ENCODE results near the gene ZBTB48.
"Not testable (repeated sequence)": the region's sequence is repeated elsewhere in the genome, so short reads cannot be mapped to it uniquely, and the experiment has no call there.

Gene ZBTB48

GRCh38 chr1:6579374-6580118, at the start of gene ZBTB48:
ZBTB48 (plus strand) TSS chr1:6579994; CDS start chr1:6580610, 616 bp downstream.
- DNase-seq, result peak; percentile 93

- no peak for DNase-seq
Observed at GRCh38 chr1:6530504-6531160, 49.2 kb upstream of the ZBTB48 start.

GRCh38 chr1:6531996-6532395, 47.8 kb upstream of the ZBTB48 start:
- DNase-seq, result no peak

DNA sequence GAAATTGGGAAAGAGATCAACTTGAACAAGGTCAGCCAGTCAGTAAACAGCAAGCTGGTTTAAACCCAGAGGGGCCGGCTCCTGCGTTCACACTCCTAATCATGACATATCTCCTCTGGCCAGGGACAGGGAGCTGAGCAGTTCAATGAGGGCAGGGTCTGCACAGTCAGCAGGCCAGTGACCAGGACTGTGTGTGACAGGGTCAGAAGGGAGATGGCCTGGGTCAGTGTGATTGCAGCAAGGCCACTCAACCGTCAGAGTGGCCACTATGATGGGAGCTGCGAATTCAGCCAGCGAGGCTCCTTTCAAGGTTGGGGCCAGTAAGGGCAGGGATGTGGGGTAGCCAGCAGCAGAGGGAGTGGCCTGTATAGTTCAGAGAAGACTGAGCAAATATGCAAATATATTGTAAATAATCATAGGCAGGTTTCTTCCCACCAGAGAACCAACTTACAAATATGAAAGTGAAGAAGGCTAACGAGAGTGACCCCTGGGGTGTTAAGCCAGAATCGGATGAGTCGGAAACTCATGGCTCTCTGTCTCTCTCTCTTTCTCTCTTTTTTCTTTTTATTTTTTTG, 45.5 kb upstream of the ZBTB48 start:
- DNase-seq, result no peak

GRCh38 chr1:6535214-6535613, 44.6 kb upstream of the ZBTB48 start:
- no peak for DNase-seq

- DNase-seq, result no peak
Observed at GRCh38 chr1:6536291-6536690, 43.5 kb upstream of the ZBTB48 start.

- no peak for DNase-seq
Observed at GRCh38 chr1:6538956-6539355, 40.8 kb upstream of the ZBTB48 start.

- no peak for DNase-seq
Observed at GRCh38 chr1:6544831-6545230, 35.0 kb upstream of the ZBTB48 start.

DNA sequence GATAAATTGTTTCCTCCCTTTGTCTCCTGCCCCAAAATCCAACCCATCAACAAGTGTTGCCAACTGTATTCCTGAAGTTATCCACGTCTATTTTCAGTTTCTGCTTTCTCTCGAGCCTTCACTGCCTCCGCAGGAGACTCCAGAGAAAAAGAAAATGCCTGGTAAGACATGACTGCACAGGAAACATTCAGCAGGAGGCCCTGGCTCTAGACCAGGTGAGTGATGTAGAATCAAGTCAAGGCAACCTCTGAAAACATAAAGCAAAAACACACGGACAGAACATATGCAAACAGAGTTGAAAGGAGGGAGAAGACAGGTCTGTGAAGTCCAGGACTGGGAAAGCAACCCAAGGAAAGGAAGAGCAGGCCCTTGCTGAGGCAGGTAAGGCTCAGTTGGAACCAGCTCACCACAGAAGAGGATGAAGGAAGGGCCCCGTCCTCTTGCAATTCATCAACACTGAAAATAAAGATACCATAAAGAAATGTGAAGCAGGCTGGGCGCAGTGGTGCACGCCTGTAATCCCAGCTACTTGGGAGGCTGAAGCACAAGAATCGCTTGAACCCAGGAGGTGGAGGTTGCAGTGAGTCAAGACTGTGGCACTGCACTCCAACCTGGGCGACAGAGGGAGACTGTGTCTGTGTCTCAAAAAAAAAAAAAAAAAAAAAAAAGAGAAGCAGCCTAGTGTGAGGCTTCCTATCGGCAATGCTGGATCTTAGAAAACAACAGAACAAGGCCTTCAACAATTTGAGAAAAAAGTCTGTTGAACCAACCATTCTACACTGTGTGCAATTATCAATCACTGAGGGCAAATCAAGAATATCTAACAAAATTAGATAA, 34.3 kb upstream of the ZBTB48 start:
- DNase-seq, result no peak

GRCh38 chr1:6546326-6546725, 33.5 kb upstream of the ZBTB48 start:
- no peak for DNase-seq

GRCh38 chr1:6547301-6547700, 32.5 kb upstream of the ZBTB48 start:
- DNase-seq, result no peak

- DNase-seq, result peak; percentile 75
Observed at GRCh38 chr1:6554031-6554906, 25.5 kb upstream of the ZBTB48 start, which contains the start of gene NOL9. NOL9 (minus strand) TSS chr1:6554513; CDS start chr1:6554502, 11 bp downstream.

- DNase-seq, result no peak
Observed at GRCh38 chr1:6554907-6555778, 24.7 kb upstream of the ZBTB48 start, which contains the start of gene TAS1R1. TAS1R1 (plus strand) TSS chr1:6555307; CDS start chr1:6555374, 67 bp downstream.

DNA sequence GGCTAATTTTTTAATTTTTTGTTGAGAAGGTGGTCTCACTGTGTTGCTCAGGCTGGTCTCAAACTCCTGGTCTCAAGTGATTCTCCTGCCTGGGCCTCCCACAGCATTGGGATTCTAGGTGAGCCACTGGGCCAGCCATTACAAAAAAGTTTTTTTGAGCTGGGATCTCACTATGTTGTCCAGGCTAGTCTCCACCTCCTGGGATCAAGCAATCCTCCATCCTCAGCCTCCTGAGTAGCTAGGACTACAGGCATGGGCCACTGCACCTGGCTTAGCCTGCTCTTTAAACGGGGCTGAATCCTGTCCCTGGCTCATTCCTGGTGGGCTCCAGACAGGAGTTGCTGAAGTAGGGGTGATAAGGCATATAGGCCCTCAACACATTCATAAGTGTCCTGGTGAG, 22.2 kb upstream of the ZBTB48 start:
- no peak for DNase-seq

- DNase-seq, result not testable (repeated sequence)
Observed at GRCh38 chr1:6559161-6559560, 20.6 kb upstream of the ZBTB48 start.

DNA sequence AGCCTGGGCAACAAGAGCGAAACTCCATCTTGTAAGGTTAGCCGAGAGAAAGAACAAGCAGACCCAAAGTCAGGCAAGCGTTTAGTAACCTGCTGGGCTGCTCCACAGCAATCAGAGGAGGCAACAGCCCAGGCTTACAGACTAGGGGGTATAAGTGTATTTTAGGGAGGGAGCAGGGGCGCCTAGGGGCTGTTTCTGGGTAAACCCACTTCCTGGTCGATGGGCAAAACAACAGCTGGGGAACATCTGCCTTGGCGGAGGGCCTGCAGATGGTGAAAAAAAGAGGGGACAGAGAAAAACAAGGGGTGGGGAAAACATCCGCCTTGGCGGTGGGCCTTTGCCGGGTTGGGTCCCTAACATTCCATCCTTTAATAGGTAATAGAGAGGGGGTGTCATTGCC, 19.5 kb upstream of the ZBTB48 start:
- no peak for DNase-seq

- DNase-seq, result no peak
Observed at GRCh38 chr1:6569033-6569432, 10.8 kb upstream of the ZBTB48 start.

DNA sequence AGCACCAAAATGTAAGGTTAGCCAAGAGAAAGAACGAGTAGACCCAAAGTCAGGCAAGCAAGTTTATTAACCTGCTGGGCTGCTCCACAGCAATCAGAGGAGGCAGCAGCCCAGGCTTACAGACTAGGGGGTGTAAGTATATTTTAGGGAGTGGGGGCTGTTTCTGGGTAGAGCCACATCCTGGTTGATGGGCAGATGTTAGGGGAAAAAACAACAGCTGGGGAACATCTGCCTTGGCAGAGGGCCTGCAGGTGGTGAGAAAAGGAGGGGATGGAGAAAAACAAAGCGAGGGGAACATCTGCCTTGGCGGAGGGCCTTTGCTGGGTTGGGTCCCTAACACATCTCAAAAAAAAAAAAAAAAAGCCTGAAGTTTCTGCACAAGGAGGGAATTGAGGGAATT, 9.7 kb upstream of the ZBTB48 start:
- DNase-seq, result no peak

DNA sequence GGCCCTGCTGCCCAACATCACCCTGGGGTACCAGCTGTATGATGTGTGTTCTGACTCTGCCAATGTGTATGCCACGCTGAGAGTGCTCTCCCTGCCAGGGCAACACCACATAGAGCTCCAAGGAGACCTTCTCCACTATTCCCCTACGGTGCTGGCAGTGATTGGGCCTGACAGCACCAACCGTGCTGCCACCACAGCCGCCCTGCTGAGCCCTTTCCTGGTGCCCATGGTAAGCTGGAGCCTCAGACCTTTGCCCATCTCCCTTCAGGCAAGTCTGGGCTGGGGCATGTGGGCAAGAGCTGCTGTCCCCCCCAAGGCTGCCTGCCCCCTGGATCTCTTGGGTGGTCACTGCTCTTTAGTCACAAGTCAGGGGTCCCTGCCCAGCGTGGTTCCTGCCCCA, 8.8 kb upstream of the ZBTB48 start:
- DNase-seq, result no peak

GRCh38 chr1:6572653-6573383, 7.0 kb upstream of the ZBTB48 start:
- no peak for DNase-seq
